OCI-LY7 (cell line): ENCODE measurements around the gene STX4. TPM values are rescaled to one million over a fixed set of nuclear protein-coding genes. Genes with fewer than 3 reads are reported as not detected.

Experiments used
- BruUV-seq: library from RNA; stranded (reverse); fragments of 400-500 nt; replicated peaks from 2 replicates; lab custom pipeline; 2021; lab: Mats Ljungman, UMichigan
- CTCF ChIA-PET: fragments of 300-600 bp; sonication (Branson Sonifier 250); formaldehyde crosslinking; loops from one replicate; lab custom pipeline; 2022; ENCODE audit warnings: antibody characterized with exemption; ENCODE audit not compliant: unreplicated experiment; lab: Charles Lee
- POLR2A ChIA-PET: fragments of 300-600 bp; sonication (Branson Sonifier 250); formaldehyde crosslinking; loops from one replicate; lab custom pipeline; 2022; ENCODE audit warnings: antibody characterized with exemption; lab: Charles Lee
- DNase-seq: peaks from one replicate; pipeline ENCODE4 v3.0.0-alpha.2; 2015; ENCODE audit warnings: low spot score
- H2AFZ ChIP-seq: fragments of 200-600 bp; sonication (generic), shearing (Covaris generic); 2 replicates; pipeline ENCODE4 v1.6.1; 2014; ENCODE audit warnings: mild to moderate bottlenecking, antibody characterized with exemption, low read length, moderate library complexity
- H3K27ac ChIP-seq: fragments of 200-600 bp; sonication (generic); 2 replicates; pipeline ENCODE4 v1.5.1; 2014; ENCODE audit warnings: mixed run types, low read depth, mild to moderate bottlenecking, moderate library complexity, low read length, inconsistent platforms; ENCODE audit not compliant: poor library complexity, severe bottlenecking
- H3K36me3 ChIP-seq: fragments of 200-600 bp; sonication (generic); 2 replicates; pipeline ENCODE4 v1.6.1; 2014; ENCODE audit warnings: mild to moderate bottlenecking, antibody characterized with exemption, low read length, moderate library complexity, mixed read lengths; ENCODE audit not compliant: insufficient read depth
- H3K4me1 ChIP-seq: fragments of 200-600 bp; sonication (generic); 2 replicates; pipeline ENCODE4 v1.5.1; 2014; ENCODE audit warnings: mild to moderate bottlenecking, low read length; ENCODE audit not compliant: insufficient read depth, poor library complexity, severe bottlenecking
- H3K4me2 ChIP-seq: fragments of 200-600 bp; sonication (generic); 2 replicates; pipeline ENCODE4 v1.6.1; 2014; ENCODE audit warnings: mild to moderate bottlenecking, low read length
- H3K4me3 ChIP-seq: fragments of 200-600 bp; sonication (generic); 2 replicates; pipeline ENCODE4 v1.5.1; 2014; ENCODE audit warnings: mild to moderate bottlenecking, low read depth, low read length; ENCODE audit not compliant: poor library complexity, severe bottlenecking
- H3K79me2 ChIP-seq: fragments of 200-600 bp; sonication (generic); 2 replicates; pipeline ENCODE4 v1.6.1; 2016; ENCODE audit warnings: low read depth, mild to moderate bottlenecking, low read length, moderate library complexity, mixed read lengths; ENCODE audit not compliant: insufficient read depth
- H3K9me2 ChIP-seq: fragments of 200-600 bp; sonication (generic); 2 replicates; pipeline ENCODE4 v1.6.1; 2016; ENCODE audit warnings: mild to moderate bottlenecking, low read length, mixed read lengths; ENCODE audit not compliant: insufficient read depth
- H3K9me3 ChIP-seq: fragments of 200-600 bp; sonication (generic); 2 replicates; pipeline ENCODE4 v1.6.1; 2014; ENCODE audit warnings: mild to moderate bottlenecking, mixed run types, low read length, mixed read lengths
- H4K20me1 ChIP-seq: fragments of 200-600 bp; sonication (generic); 2 replicates; pipeline ENCODE4 v1.6.1; 2014; ENCODE audit warnings: mild to moderate bottlenecking, antibody characterized with exemption, low read length, moderate library complexity, mixed read lengths; ENCODE audit not compliant: insufficient read depth
- CTCF ChIP-seq: fragments of 200-600 bp; sonication (generic); conservative IDR thresholded peaks from 2 replicates; pipeline ENCODE4 v1.5.1; 2014; ENCODE audit warnings: mild to moderate bottlenecking, antibody characterized with exemption, low read length, moderate library complexity, mixed read lengths
- EZH2phosphoT487 ChIP-seq: fragments of 200-600 bp; sonication (generic); IDR thresholded peaks from 2 replicates; pipeline ENCODE4 v1.6.1; 2018; ENCODE audit warnings: low read depth, borderline replicate concordance, mild to moderate bottlenecking, mixed run types, antibody characterized with exemption, low read length, moderate library complexity, mixed read lengths
- intact Hi-C: fragments of 100-400 bp; cut with micrococcal nuclease; formaldehyde crosslinking; loops from one replicate; pipeline ENCODE4 v1.10.0; 2022; ENCODE audit not compliant: unreplicated experiment
- total RNA-seq, 2 experiments: library from RNA; depleted of rRNA in 1 of 2; stranded (reverse); fragments of >200 nt in 1 of 2; shearing (Covaris generic) in 1 of 2; gene quantifications; 2 replicates each; pipeline ENCODE4 v1.2.3, GENCODE V29; 2014 to 2022

The STX4 gene
- total RNA-seq, 2 experiments from 2014 or later, result 16.6 to 40.5 TPM

GRCh38 chr16:31079342-31079944 lies 46.1 kb downstream of the STX4 start:
- peaks cover 7% of the 10 kb centered on the region for H3K4me1 ChIP-seq
- no peak for DNase-seq
- H3K79me2 ChIP-seq, result peaks cover 20% of the 10 kb centered on the region
- no peaks in the 10 kb centered on the region for H3K9me2 ChIP-seq
- BruUV-seq, result no TSS peak
- ChIA-PET CTCF (no interaction called here), POLR2A (no interaction called here)
- no peak overlapping the region for H3K4me2 ChIP-seq
- H3K27ac ChIP-seq, result no peak overlapping the region
- TF ChIP-seq EZH2phosphoT487 (no peak), CTCF (no peak)
- H3K9me3 ChIP-seq, result no peaks in the 10 kb centered on the region
- no peak overlapping the region for H2AFZ ChIP-seq
- peaks cover 73% of the 10 kb centered on the region for H3K36me3 ChIP-seq
- intact Hi-C loops, result no loop called here
- H4K20me1 ChIP-seq, result no peaks in the 10 kb centered on the region
- H3K4me3 ChIP-seq, result no peak overlapping the region

GRCh38 chr16:31080035-31080629 lies 46.8 kb downstream of the STX4 start:
- peaks cover 14% of the 10 kb centered on the region for H3K79me2 ChIP-seq

More at GRCh38 chr16:31080035-31080629, 46.8 kb downstream of the STX4 start:
- BruUV-seq, result no TSS peak
- no peaks in the 10 kb centered on the region for H3K9me2 ChIP-seq
- no peak overlapping the region for H3K4me3 ChIP-seq
- ChIA-PET POLR2A (no interaction called here), CTCF (no interaction called here)
- H4K20me1 ChIP-seq, result no peaks in the 10 kb centered on the region
- intact Hi-C loops, result no loop called here
- no peak overlapping the region for H2AFZ ChIP-seq
- H3K9me3 ChIP-seq, result no peaks in the 10 kb centered on the region
- no peak overlapping the region for H3K27ac ChIP-seq
- H3K36me3 ChIP-seq, result peaks cover 78% of the 10 kb centered on the region
- DNase-seq, result no peak
- no peak overlapping the region for H3K4me2 ChIP-seq
- H3K4me1 ChIP-seq, result peaks cover 5% of the 10 kb centered on the region
- TF ChIP-seq CTCF (no peak), EZH2phosphoT487 (no peak)
